IPS-15b (cell line): Measurements from ENCODE around the gene DBNL.
A peak's percentile ranks its signal among the peaks of the same experiment; 100 is the strongest.
"Not testable (repeated sequence)": the region's sequence is repeated elsewhere in the genome, so short reads cannot be mapped to it uniquely, and the experiment has no call there.

Experiments used
- H3K27me3 ChIP-seq: one replicate; pipeline ENCODE4 v1.6.1; 2013; ENCODE audit warnings: low read length; ENCODE audit not compliant: control insufficient read depth, insufficient read depth
- H3K36me3 ChIP-seq: one replicate; pipeline ENCODE4 v1.6.1; 2013; ENCODE audit warnings: low read length; ENCODE audit not compliant: control insufficient read depth, insufficient read depth
- H3K4me1 ChIP-seq: one replicate; pipeline ENCODE4 v1.6.1; 2013; ENCODE audit warnings: mild to moderate bottlenecking, low read length; ENCODE audit not compliant: control insufficient read depth, insufficient read depth
- H3K4me3 ChIP-seq: one replicate; pipeline ENCODE4 v1.5.1; 2013; ENCODE audit warnings: low read depth, low read length
- H3K9ac ChIP-seq: one replicate; pipeline ENCODE4 v1.6.1; 2013; ENCODE audit warnings: low read depth, mild to moderate bottlenecking, low read length
- H3K9me3 ChIP-seq: one replicate; pipeline ENCODE4 v1.6.1; 2013; ENCODE audit warnings: mild to moderate bottlenecking, low read length; ENCODE audit not compliant: control insufficient read depth, insufficient read depth

Gene DBNL

GRCh38 chr7:44044315-44045225 lies at the start of gene DBNL:
Gene DBNL (plus strand): TSS chr7:44044702. CDS start chr7:44044738, 36 bp downstream.
- Histone ChIP-seq H3K4me3 (peak within 1 kb of the TSS; percentile 91), H3K27me3 (peaks cover 3% of the 10 kb centered on the region), H3K9ac (peak within 1 kb of the TSS; percentile 54), H3K4me1 (peaks cover 6% of the 10 kb centered on the region), H3K36me3 (peaks cover 8% of the 10 kb centered on the region), H3K9me3 (no peaks in the 10 kb centered on the region)

GRCh38 chr7:43997532-43997931 lies 47.0 kb upstream of the DBNL start, which contains the start of gene SPDYE1:
Gene SPDYE1 (plus strand): TSS chr7:43997897. CDS start chr7:43999950, 2,053 bp downstream.
- not testable (repeated sequence) for H3K36me3 ChIP-seq, H3K9ac ChIP-seq, H3K4me1 ChIP-seq, H3K9me3 ChIP-seq, H3K4me3 ChIP-seq, H3K27me3 ChIP-seq

GRCh38 chr7:44012081-44012480 lies 32.4 kb upstream of the DBNL start:
- not testable (repeated sequence) for H3K4me3 ChIP-seq, H3K36me3 ChIP-seq, H3K4me1 ChIP-seq, H3K9ac ChIP-seq, H3K9me3 ChIP-seq, H3K27me3 ChIP-seq

- H3K27me3 ChIP-seq, H3K9ac ChIP-seq, H3K4me1 ChIP-seq, H3K36me3 ChIP-seq, H3K4me3 ChIP-seq, H3K9me3 ChIP-seq: not testable (repeated sequence)
These were observed 29.4 kb upstream of the DBNL start for GRCh38 chr7:44015090-44015489.

- not testable (repeated sequence) for H3K9ac ChIP-seq, H3K27me3 ChIP-seq, H3K36me3 ChIP-seq, H3K9me3 ChIP-seq, H3K4me1 ChIP-seq
- H3K4me3 ChIP-seq = peak overlapping the region; percentile 79
These were observed 25.4 kb upstream of the DBNL start for GRCh38 chr7:44018857-44019807.

GRCh38 chr7:44019825-44020224 lies 24.7 kb upstream of the DBNL start:
- not testable (repeated sequence) for H3K9ac ChIP-seq

GRCh38 chr7:44022069-44022468 lies 22.4 kb upstream of the DBNL start:
- H3K4me1 ChIP-seq, H3K27me3 ChIP-seq, H3K9ac ChIP-seq, H3K4me3 ChIP-seq, H3K36me3 ChIP-seq, H3K9me3 ChIP-seq: not testable (repeated sequence)

More at GRCh38 chr7:44019825-44020224, 24.7 kb upstream of the DBNL start:
- not testable (repeated sequence) for H3K4me3 ChIP-seq, H3K27me3 ChIP-seq, H3K36me3 ChIP-seq, H3K4me1 ChIP-seq, H3K9me3 ChIP-seq

- not testable (repeated sequence) for H3K9me3 ChIP-seq, H3K27me3 ChIP-seq, H3K4me3 ChIP-seq, H3K4me1 ChIP-seq, H3K9ac ChIP-seq, H3K36me3 ChIP-seq
These were observed 21.6 kb upstream of the DBNL start for GRCh38 chr7:44022796-44023467.

GRCh38 chr7:44029433-44029832 lies 15.1 kb upstream of the DBNL start:
- H3K4me1 ChIP-seq, H3K9ac ChIP-seq, H3K4me3 ChIP-seq, H3K9me3 ChIP-seq, H3K36me3 ChIP-seq, H3K27me3 ChIP-seq: not testable (repeated sequence)

- not testable (repeated sequence) for H3K9ac ChIP-seq, H3K27me3 ChIP-seq, H3K4me1 ChIP-seq, H3K4me3 ChIP-seq, H3K36me3 ChIP-seq, H3K9me3 ChIP-seq
These were observed 14.5 kb upstream of the DBNL start for GRCh38 chr7:44030029-44030428.

- not testable (repeated sequence) for H3K4me3 ChIP-seq, H3K4me1 ChIP-seq, H3K36me3 ChIP-seq, H3K9me3 ChIP-seq, H3K27me3 ChIP-seq, H3K9ac ChIP-seq
These were observed 13.2 kb upstream of the DBNL start for GRCh38 chr7:44031319-44031718.
